ENCODE results near the gene ZNF329. TPM values are rescaled to one million over a fixed set of nuclear protein-coding genes. Genes with fewer than 3 reads are reported as not detected.

Gene ZNF329
- total and polyA plus RNA-seq, 2 of the 13 experiments (the other 11 are each of a cell fraction or from before 2014, with no cell fraction given): 3.8 to 9.6 TPM

GRCh38 chr19:58154679-58155648, 4.4 kb upstream of the ZNF329 start (continued):
- TF ChIP-seq IRF9 (CRISPR knock-in tag; IDR thresholded peaks at IDR 0.05; ENCODE audit: borderline replicate concordance) (peak; percentile 94), ZNF24 (IDR thresholded peaks at IDR 0.05) (no peak), ZNF576 (CRISPR knock-in tag; IDR thresholded peaks at IDR 0.05) (no peak), GLI4 (CRISPR knock-in tag; IDR thresholded peaks at IDR 0.05; ENCODE audit: borderline replicate concordance) (no peak), TMF1 (CRISPR knock-in tag; IDR thresholded peaks at IDR 0.05; ENCODE audit: low read depth) (peak; percentile 58; the same call in 1 of the 2 replicates), DZIP1 (CRISPR knock-in tag; IDR thresholded peaks at IDR 0.05) (no peak), ZNF660 (CRISPR knock-in tag; IDR thresholded peaks at IDR 0.05; ENCODE audit: borderline replicate concordance, low read depth) (no peak), ZNF317 (CRISPR knock-in tag; IDR thresholded peaks at IDR 0.05) (peak; percentile 86), ZNF329 (CRISPR knock-in tag; IDR thresholded peaks at IDR 0.05; ENCODE audit: low read depth) (no peak), ZNF484 (CRISPR knock-in tag; IDR thresholded peaks at IDR 0.05; ENCODE audit: borderline replicate concordance, low read depth) (0 out of 2 replicates have a peak, but pooled peaks have one; percentile 54), ZNF619 (CRISPR knock-in tag; IDR thresholded peaks at IDR 0.05) (peak; percentile 91), ZKSCAN8 (CRISPR knock-in tag; IDR thresholded peaks at IDR 0.05; ENCODE audit: borderline replicate concordance) (no peak), CHD4 (IDR thresholded peaks at IDR 0.05; ENCODE audit: borderline replicate concordance, low read length) (no peak), ZNF773 (CRISPR knock-in tag; IDR thresholded peaks at IDR 0.05; ENCODE audit: borderline replicate concordance) (0 out of 2 replicates have a peak, but pooled peaks have one; percentile 43), ZNF709 (CRISPR knock-in tag; IDR thresholded peaks at IDR 0.05) (peak; percentile 48; the same call in 1 of the 2 replicates), GFI1 (CRISPR knock-in tag; IDR thresholded peaks at IDR 0.05; ENCODE audit: borderline replicate concordance) (peak; percentile 28; the same call in 1 of the 2 replicates), WIZ (CRISPR knock-in tag; IDR thresholded peaks at IDR 0.05) (peak; percentile 69; the same call in 1 of the 2 replicates), ZNF253 (CRISPR knock-in tag; IDR thresholded peaks at IDR 0.05; ENCODE audit: borderline replicate concordance) (no peak), ZNF180 (CRISPR knock-in tag; IDR thresholded peaks at IDR 0.05; ENCODE audit: borderline replicate concordance, low read depth) (no peak)
- TF ChIP-seq, protein P1, sequence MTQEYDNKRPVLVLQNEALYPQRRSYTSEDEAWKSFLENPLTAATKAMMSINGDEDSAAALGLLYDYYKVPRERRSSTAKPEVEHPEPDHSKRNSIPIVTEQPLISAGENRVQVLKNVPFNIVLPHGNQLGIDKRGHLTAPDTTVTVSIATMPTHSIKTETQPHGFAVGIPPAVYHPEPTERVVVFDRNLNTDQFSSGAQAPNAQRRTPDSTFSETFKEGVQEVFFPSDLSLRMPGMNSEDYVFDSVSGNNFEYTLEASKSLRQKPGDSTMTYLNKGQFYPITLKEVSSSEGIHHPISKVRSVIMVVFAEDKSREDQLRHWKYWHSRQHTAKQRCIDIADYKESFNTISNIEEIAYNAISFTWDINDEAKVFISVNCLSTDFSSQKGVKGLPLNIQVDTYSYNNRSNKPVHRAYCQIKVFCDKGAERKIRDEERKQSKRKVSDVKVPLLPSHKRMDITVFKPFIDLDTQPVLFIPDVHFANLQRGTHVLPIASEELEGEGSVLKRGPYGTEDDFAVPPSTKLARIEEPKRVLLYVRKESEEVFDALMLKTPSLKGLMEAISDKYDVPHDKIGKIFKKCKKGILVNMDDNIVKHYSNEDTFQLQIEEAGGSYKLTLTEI (CRISPR knock-in tag; conservative IDR thresholded peaks at IDR 0.05): no peak
- TF ChIP-seq, protein P2, sequence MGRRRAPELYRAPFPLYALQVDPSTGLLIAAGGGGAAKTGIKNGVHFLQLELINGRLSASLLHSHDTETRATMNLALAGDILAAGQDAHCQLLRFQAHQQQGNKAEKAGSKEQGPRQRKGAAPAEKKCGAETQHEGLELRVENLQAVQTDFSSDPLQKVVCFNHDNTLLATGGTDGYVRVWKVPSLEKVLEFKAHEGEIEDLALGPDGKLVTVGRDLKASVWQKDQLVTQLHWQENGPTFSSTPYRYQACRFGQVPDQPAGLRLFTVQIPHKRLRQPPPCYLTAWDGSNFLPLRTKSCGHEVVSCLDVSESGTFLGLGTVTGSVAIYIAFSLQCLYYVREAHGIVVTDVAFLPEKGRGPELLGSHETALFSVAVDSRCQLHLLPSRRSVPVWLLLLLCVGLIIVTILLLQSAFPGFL (CRISPR knock-in tag; IDR thresholded peaks at IDR 0.05): no peak
